AG10803 (cell line): ENCODE data around the gene AP2A2.

Source experiments
- DNase-seq: peaks from one replicate; pipeline ENCODE4 v3.0.0; 2010; ENCODE audit warnings: low read depth
- H3K4me3 ChIP-seq: 2 replicates; pipeline ENCODE4 v1.5.1; 2011; ENCODE audit warnings: mild to moderate bottlenecking, low read length, control low read depth
- CTCF ChIP-seq: conservative IDR thresholded peaks from 2 replicates; pipeline ENCODE4 v1.5.1; 2011; ENCODE audit warnings: mild to moderate bottlenecking, low read length, control low read depth, inconsistent platforms

The AP2A2 gene

GRCh38 chr11:1050581-1051355 lies 125.1 kb downstream of the AP2A2 start:
- H3K4me3 ChIP-seq = no peak overlapping the region
- TF ChIP-seq CTCF = peak; percentile 80
- DNase-seq = peak; percentile 41

- TF ChIP-seq CTCF = no peak
- DNase-seq = no peak
- no peak overlapping the region for H3K4me3 ChIP-seq
Observed at GRCh38 chr11:1051356-1052132, 125.9 kb downstream of the AP2A2 start.

GRCh38 chr11:1052133-1053011 lies 126.7 kb downstream of the AP2A2 start:
- no peak for TF ChIP-seq CTCF
- DNase-seq = no peak
- H3K4me3 ChIP-seq = no peak overlapping the region

GRCh38 chr11:1053121-1053901 lies 127.6 kb downstream of the AP2A2 start:
- peak; percentile 5 for DNase-seq
- no peak overlapping the region for H3K4me3 ChIP-seq
- TF ChIP-seq CTCF = no peak

GRCh38 chr11:1054143-1055108 lies 128.8 kb downstream of the AP2A2 start:
- DNase-seq = peak; percentile 66
- TF ChIP-seq CTCF = no peak; the same call in 1 of the 2 replicates
- no peak overlapping the region for H3K4me3 ChIP-seq
